ENCODE measurements around the gene HOGA1.

DNA sequence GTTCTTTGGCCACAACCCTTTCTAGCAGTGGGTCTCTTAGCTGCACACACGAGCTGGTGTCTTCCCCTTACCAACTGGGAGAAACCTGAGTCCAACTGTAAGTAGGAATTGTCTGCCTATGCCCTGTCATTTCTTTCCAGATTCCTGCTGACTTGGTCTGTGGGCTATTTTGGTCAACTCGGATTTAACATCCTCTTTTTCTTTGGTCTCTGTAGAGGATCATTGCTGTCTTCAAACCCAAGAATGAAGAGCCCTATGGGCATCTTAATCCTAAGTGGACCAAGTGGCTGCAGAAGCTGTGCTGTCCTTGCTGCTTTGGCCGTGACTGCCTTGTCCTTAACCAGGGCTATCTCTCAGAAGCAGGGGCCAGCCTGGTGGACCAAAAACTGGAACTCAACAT, 66.5 kb downstream of the HOGA1 start:
- no peak for TF ChIP-seq EZH2 (IDR thresholded peaks at IDR 0.05; ENCODE audit: low read length, missing control alignments)
- TF ChIP-seq, protein P1, sequence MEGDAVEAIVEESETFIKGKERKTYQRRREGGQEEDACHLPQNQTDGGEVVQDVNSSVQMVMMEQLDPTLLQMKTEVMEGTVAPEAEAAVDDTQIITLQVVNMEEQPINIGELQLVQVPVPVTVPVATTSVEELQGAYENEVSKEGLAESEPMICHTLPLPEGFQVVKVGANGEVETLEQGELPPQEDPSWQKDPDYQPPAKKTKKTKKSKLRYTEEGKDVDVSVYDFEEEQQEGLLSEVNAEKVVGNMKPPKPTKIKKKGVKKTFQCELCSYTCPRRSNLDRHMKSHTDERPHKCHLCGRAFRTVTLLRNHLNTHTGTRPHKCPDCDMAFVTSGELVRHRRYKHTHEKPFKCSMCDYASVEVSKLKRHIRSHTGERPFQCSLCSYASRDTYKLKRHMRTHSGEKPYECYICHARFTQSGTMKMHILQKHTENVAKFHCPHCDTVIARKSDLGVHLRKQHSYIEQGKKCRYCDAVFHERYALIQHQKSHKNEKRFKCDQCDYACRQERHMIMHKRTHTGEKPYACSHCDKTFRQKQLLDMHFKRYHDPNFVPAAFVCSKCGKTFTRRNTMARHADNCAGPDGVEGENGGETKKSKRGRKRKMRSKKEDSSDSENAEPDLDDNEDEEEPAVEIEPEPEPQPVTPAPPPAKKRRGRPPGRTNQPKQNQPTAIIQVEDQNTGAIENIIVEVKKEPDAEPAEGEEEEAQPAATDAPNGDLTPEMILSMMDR (conservative IDR thresholded peaks at IDR 0.05 in 1 of 2, IDR thresholded peaks at IDR 0.05 in 1 of 2; ENCODE audit: low read depth in 1 of 2, low read length in 2 of 2), result no peak
